OCI-LY1 (cell line): ENCODE data around the gene GLRX5.
A peak's percentile ranks its signal among the peaks of the same experiment; 100 is the strongest.

Source experiments
- H2AFZ ChIP-seq: fragments of 200-600 bp; sonication (generic), shearing (Covaris generic); 2 replicates; pipeline ENCODE4 v1.6.0; 2014; ENCODE audit warnings: antibody characterized with exemption, mild to moderate bottlenecking, low read length
- H3F3A ChIP-seq: fragments of 200-600 bp; sonication (generic), shearing (Covaris generic); 2 replicates; pipeline ENCODE4 v1.6.0; 2014; ENCODE audit warnings: mild to moderate bottlenecking, antibody characterized with exemption, low read length, moderate library complexity; ENCODE audit not compliant: insufficient read depth
- H3K27ac ChIP-seq: fragments of 200-600 bp; sonication (generic); 2 replicates; pipeline ENCODE4 v1.5.1; 2014; ENCODE audit warnings: low read length, mixed run types, mild to moderate bottlenecking, low read depth; ENCODE audit not compliant: poor library complexity, severe bottlenecking
- H3K27me3 ChIP-seq: fragments of 200-600 bp; sonication (generic); 2 replicates; pipeline ENCODE4 v1.6.0; 2014; ENCODE audit warnings: antibody characterized with exemption, mild to moderate bottlenecking, low read length, moderate library complexity; ENCODE audit not compliant: insufficient read depth
- H3K36me3 ChIP-seq: fragments of 200-600 bp; sonication (generic); 2 replicates; pipeline ENCODE4 v1.6.1; 2014; ENCODE audit warnings: mild to moderate bottlenecking, antibody characterized with exemption, low read length, moderate library complexity, mixed read lengths; ENCODE audit not compliant: insufficient read depth
- H3K4me1 ChIP-seq: fragments of 200-600 bp; sonication (generic); 2 replicates; pipeline ENCODE4 v1.5.1; 2014; ENCODE audit warnings: mild to moderate bottlenecking, low read length, moderate library complexity; ENCODE audit not compliant: insufficient read depth, severe bottlenecking
- H3K4me2 ChIP-seq: fragments of 200-600 bp; sonication (generic), shearing (Covaris generic); 2 replicates; pipeline ENCODE4 v1.6.1; 2014; ENCODE audit warnings: low read length
- H3K4me3 ChIP-seq: fragments of 200-600 bp; sonication (generic); 2 replicates; pipeline ENCODE4 v1.5.1; 2014; ENCODE audit warnings: low read length, low read depth, mild to moderate bottlenecking, mixed read lengths; ENCODE audit not compliant: poor library complexity, severe bottlenecking
- H3K79me2 ChIP-seq: fragments of 200-600 bp; shearing (Covaris generic); 2 replicates; pipeline ENCODE4 v1.6.1; 2016; ENCODE audit warnings: mixed run types, low read length, mixed read lengths; ENCODE audit not compliant: insufficient read depth
- H3K9ac ChIP-seq: fragments of 200-600 bp; sonication (generic), shearing (Covaris generic); 2 replicates; pipeline ENCODE4 v1.6.1; 2014; ENCODE audit warnings: mild to moderate bottlenecking, low read length, mixed read lengths
- H3K9me2 ChIP-seq: fragments of 200-600 bp; sonication (generic), shearing (Covaris generic); 2 replicates; pipeline ENCODE4 v1.6.1; 2014; ENCODE audit warnings: low read depth, mild to moderate bottlenecking, low read length, mixed read lengths
- H3K9me3 ChIP-seq: fragments of 200-600 bp; shearing (Covaris generic); 2 replicates; pipeline ENCODE4 v1.6.1; 2014; ENCODE audit warnings: low read length, mixed read lengths
- H4K20me1 ChIP-seq: fragments of 200-600 bp; sonication (generic), shearing (Covaris generic); 2 replicates; pipeline ENCODE4 v1.6.0; 2016; ENCODE audit warnings: mild to moderate bottlenecking, low read length; ENCODE audit not compliant: insufficient read depth
- EZH2 ChIP-seq: fragments of 200-600 bp; sonication (generic), shearing (Covaris generic); IDR thresholded peaks from 2 replicates; pipeline ENCODE4 v1.8.0; 2017; ENCODE audit warnings: borderline replicate concordance, mixed run types, mild to moderate bottlenecking, antibody characterized with exemption, low read length, moderate library complexity, mixed read lengths
- TF ChIP-seq, protein P1 (sequence below): fragments of 200-600 bp; sonication (generic), shearing (Covaris generic); IDR thresholded peaks from 2 replicates; pipeline ENCODE4 v1.5.1; 2017; ENCODE audit warnings: mild to moderate bottlenecking, antibody characterized with exemption, low read length, moderate library complexity, mixed read lengths

GLRX5 gene

DNA sequence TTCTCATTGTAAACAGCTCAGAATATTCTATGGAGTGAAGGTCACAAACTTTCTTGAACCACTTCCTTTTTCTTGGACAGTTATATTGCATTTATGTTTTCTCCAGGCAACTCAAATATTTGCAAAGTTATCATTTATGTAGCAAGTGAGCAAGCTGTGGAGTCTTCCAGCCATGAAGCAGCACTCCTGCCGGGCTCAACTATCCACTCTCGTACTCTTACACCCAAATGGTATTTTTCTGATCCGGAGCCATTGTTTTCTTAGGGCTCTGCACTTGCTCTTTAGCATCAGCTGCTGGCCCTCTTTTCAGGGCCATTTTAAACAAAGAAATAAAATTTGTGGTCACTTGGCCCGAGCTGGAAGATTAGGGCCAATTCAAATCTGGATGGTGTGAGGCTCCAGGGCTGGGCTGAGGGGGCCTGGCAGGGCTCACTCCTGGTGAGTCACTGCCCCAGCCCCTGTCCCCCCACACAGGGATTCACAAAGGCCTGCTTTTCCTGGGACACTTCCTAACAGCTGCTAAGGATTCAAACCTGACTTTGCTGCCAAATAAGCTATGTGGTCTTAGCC is 38.1 kb upstream of the GLRX5 start:
- no peak overlapping the region for H3K4me3 ChIP-seq
- H3K9me2 ChIP-seq, result no peaks in the 10 kb centered on the region
- peak overlapping the region; percentile 29 for H3K27ac ChIP-seq
- no peak overlapping the region; the same call in 1 of the 2 replicates for H3K4me2 ChIP-seq
- no peaks in the 10 kb centered on the region for H3K9me3 ChIP-seq
- H3F3A ChIP-seq, result no peaks in the 10 kb centered on the region
- no peaks in the 10 kb centered on the region for H3K27me3 ChIP-seq
- H3K79me2 ChIP-seq, result no peaks in the 10 kb centered on the region
- H4K20me1 ChIP-seq, result no peaks in the 10 kb centered on the region
- TF ChIP-seq EZH2, result no peak
- TF ChIP-seq, protein P1, sequence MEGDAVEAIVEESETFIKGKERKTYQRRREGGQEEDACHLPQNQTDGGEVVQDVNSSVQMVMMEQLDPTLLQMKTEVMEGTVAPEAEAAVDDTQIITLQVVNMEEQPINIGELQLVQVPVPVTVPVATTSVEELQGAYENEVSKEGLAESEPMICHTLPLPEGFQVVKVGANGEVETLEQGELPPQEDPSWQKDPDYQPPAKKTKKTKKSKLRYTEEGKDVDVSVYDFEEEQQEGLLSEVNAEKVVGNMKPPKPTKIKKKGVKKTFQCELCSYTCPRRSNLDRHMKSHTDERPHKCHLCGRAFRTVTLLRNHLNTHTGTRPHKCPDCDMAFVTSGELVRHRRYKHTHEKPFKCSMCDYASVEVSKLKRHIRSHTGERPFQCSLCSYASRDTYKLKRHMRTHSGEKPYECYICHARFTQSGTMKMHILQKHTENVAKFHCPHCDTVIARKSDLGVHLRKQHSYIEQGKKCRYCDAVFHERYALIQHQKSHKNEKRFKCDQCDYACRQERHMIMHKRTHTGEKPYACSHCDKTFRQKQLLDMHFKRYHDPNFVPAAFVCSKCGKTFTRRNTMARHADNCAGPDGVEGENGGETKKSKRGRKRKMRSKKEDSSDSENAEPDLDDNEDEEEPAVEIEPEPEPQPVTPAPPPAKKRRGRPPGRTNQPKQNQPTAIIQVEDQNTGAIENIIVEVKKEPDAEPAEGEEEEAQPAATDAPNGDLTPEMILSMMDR, result no peak
- no peak overlapping the region for H3K9ac ChIP-seq
- no peak overlapping the region for H2AFZ ChIP-seq
- peaks cover 39% of the 10 kb centered on the region for H3K4me1 ChIP-seq
- no peaks in the 10 kb centered on the region for H3K36me3 ChIP-seq

- no peak for TF ChIP-seq EZH2
- TF ChIP-seq, protein P1, result no peak
- H3K4me1 ChIP-seq, result peaks cover 39% of the 10 kb centered on the region
Observed at GRCh38 chr14:95497561-95498011, 37.3 kb upstream of the GLRX5 start.

GRCh38 chr14:95498622-95499353 is 36.1 kb upstream of the GLRX5 start:
- no peak overlapping the region for H3K4me3 ChIP-seq
- H4K20me1 ChIP-seq, result no peaks in the 10 kb centered on the region
- H3K27ac ChIP-seq, result no peak overlapping the region
- no peaks in the 10 kb centered on the region for H3K9me3 ChIP-seq
- no peak overlapping the region for H3K9ac ChIP-seq
- H3F3A ChIP-seq, result no peaks in the 10 kb centered on the region
- TF ChIP-seq, protein P1, result no peak
- no peak for TF ChIP-seq EZH2
- H3K36me3 ChIP-seq, result no peaks in the 10 kb centered on the region; the same call in 1 of the 2 replicates
- no peaks in the 10 kb centered on the region for H3K27me3 ChIP-seq
- H3K79me2 ChIP-seq, result no peaks in the 10 kb centered on the region
- no peaks in the 10 kb centered on the region for H3K9me2 ChIP-seq
- peaks cover 43% of the 10 kb centered on the region for H3K4me1 ChIP-seq
- H2AFZ ChIP-seq, result no peak overlapping the region
- no peak overlapping the region for H3K4me2 ChIP-seq

More at GRCh38 chr14:95497561-95498011, 37.3 kb upstream of the GLRX5 start:
- Histone ChIP-seq H3K9ac (no peak overlapping the region), H3K79me2 (no peaks in the 10 kb centered on the region), H3K9me2 (no peaks in the 10 kb centered on the region), H3K27me3 (no peaks in the 10 kb centered on the region), H3K4me3 (no peak overlapping the region), H3K4me2 (no peak overlapping the region), H3K9me3 (no peaks in the 10 kb centered on the region), H2AFZ (no peak overlapping the region), H3K27ac (peak overlapping the region; percentile 29), H3K36me3 (no peaks in the 10 kb centered on the region), H4K20me1 (no peaks in the 10 kb centered on the region), H3F3A (no peaks in the 10 kb centered on the region)
